AG20443 (cell line): ENCODE measurements around the gene MOB3A.

Source experiments
- DNase-seq: peaks from one replicate; pipeline ENCODE4 v3.0.0; 2012; ENCODE audit warnings: low spot score, mixed read lengths

The MOB3A gene

GRCh38 chr19:2059422-2060201 lies 36.5 kb downstream of the MOB3A start:
- DNase-seq, result peak; percentile 71

- no peak for DNase-seq
Measured at GRCh38 chr19:2058570-2059421, 37.3 kb downstream of the MOB3A start.

- DNase-seq, result no peak
Measured at GRCh38 chr19:2057484-2058469, 38.3 kb downstream of the MOB3A start.

- DNase-seq, result no peak
Measured at GRCh38 chr19:2056837-2057192, 39.3 kb downstream of the MOB3A start.

GRCh38 chr19:2055931-2056836 lies 39.9 kb downstream of the MOB3A start:
- peak; percentile 50 for DNase-seq

- DNase-seq, result no peak
Measured at GRCh38 chr19:2054763-2055162, 41.4 kb downstream of the MOB3A start.

- no peak for DNase-seq
Measured at GRCh38 chr19:2053601-2054389, 42.3 kb downstream of the MOB3A start.

GRCh38 chr19:2051773-2052704 lies 44.1 kb downstream of the MOB3A start:
- no peak for DNase-seq

GRCh38 chr19:2050991-2051772 lies 44.9 kb downstream of the MOB3A start, which contains the start of gene MKNK2:
Gene MKNK2, minus strand, starts transcription at chr19:2051244. Its CDS starts 393 bp downstream, at chr19:2050851.
- DNase-seq, result peak; percentile 99

GRCh38 chr19:2050349-2050990 lies 45.7 kb downstream of the MOB3A start:
- peak; percentile 45 for DNase-seq

- DNase-seq, result peak; percentile 67
Measured at GRCh38 chr19:2049741-2050348, 46.3 kb downstream of the MOB3A start.

GRCh38 chr19:2048959-2049740 lies 47.0 kb downstream of the MOB3A start:
- DNase-seq, result no peak

GRCh38 chr19:2048104-2048958 lies 47.8 kb downstream of the MOB3A start:
- no peak for DNase-seq

- DNase-seq, result no peak
Measured at GRCh38 chr19:2047449-2048103, 48.5 kb downstream of the MOB3A start.

GRCh38 chr19:2047076-2047448 lies 49.1 kb downstream of the MOB3A start:
- DNase-seq, result no peak
